Osteoblast (primary cell): ENCODE data around the gene P2RX5. TPM values are rescaled to one million over a fixed set of nuclear protein-coding genes. Genes with fewer than 3 reads are reported as not detected.
A peak's percentile ranks its signal among the peaks of the same experiment; 100 is the strongest.

Experiments
- DNase-seq: peaks from one replicate; pipeline ENCODE4 v3.0.0; 2011; ENCODE audit warnings: low spot score, mixed read lengths; ENCODE audit not compliant: insufficient read length; ENCODE audit errors: missing footprints
- H2AFZ ChIP-seq: 2 replicates; pipeline ENCODE4 v1.6.0; 2011; ENCODE audit warnings: mild to moderate bottlenecking, low read length
- H3K27ac ChIP-seq: 2 replicates; pipeline ENCODE4 v1.5.1; 2011; ENCODE audit warnings: mild to moderate bottlenecking, low read depth, low read length, moderate library complexity
- H3K27me3 ChIP-seq: 2 replicates; pipeline ENCODE4 v1.6.0; 2012; ENCODE audit warnings: mild to moderate bottlenecking, control low read depth, inconsistent platforms, low read length, moderate library complexity; ENCODE audit not compliant: insufficient read depth
- H3K36me3 ChIP-seq: 2 replicates; pipeline ENCODE4 v1.5.1; 2011; ENCODE audit warnings: mild to moderate bottlenecking, low read length, control low read depth, moderate library complexity; ENCODE audit not compliant: insufficient read depth
- H3K4me1 ChIP-seq: 2 replicates; pipeline ENCODE4 v1.5.1; 2011; ENCODE audit warnings: mild to moderate bottlenecking, low read length, control low read depth, moderate library complexity; ENCODE audit not compliant: insufficient read depth
- H3K4me2 ChIP-seq: 2 replicates; pipeline ENCODE4 v1.6.0; 2011; ENCODE audit warnings: mild to moderate bottlenecking, low read length; ENCODE audit not compliant: insufficient read depth
- H3K4me3 ChIP-seq: fragments of 200-600 bp; sonication (generic); 3 replicates; pipeline ENCODE4 v1.5.1; 2012; ENCODE audit warnings: mild to moderate bottlenecking, low read length, inconsistent platforms; ENCODE audit not compliant: insufficient read depth
- H3K79me2 ChIP-seq: 2 replicates; pipeline ENCODE4 v1.6.0; 2012; ENCODE audit warnings: mild to moderate bottlenecking, low read length, control low read depth, inconsistent platforms; ENCODE audit not compliant: insufficient read depth
- H3K9me3 ChIP-seq: 2 replicates; pipeline ENCODE4 v1.5.1; 2011; ENCODE audit warnings: low read depth, low read length, control low read depth
- H4K20me1 ChIP-seq: 2 replicates; pipeline ENCODE4 v1.6.0; 2012; ENCODE audit warnings: mild to moderate bottlenecking, low read length, control low read depth; ENCODE audit not compliant: insufficient read depth
- CTCF ChIP-seq: IDR thresholded peaks from 2 replicates; pipeline ENCODE4 v1.5.1; 2011; ENCODE audit warnings: mild to moderate bottlenecking, low read depth, low read length, moderate library complexity; ENCODE audit errors: extremely low read depth
- total RNA-seq: library from RNA; depleted of rRNA; stranded (reverse); fragments of >200 nt; gene quantifications from 2 replicates; pipeline ENCODE4 v1.2.3, GENCODE V29; 2012

Gene P2RX5
- total RNA-seq, 1 donor, result 0.36 TPM

GRCh38 chr17:3722716-3723115 is 26.8 kb upstream of the P2RX5 start:
- H3K79me2 ChIP-seq, result peaks cover 57% of the 10 kb centered on the region
- peak overlapping the region; percentile 100 for H3K4me3 ChIP-seq
- peak overlapping the region; percentile 89 for H3K27ac ChIP-seq
- H2AFZ ChIP-seq, result peak overlapping the region; percentile 100
- DNase-seq, result no peak
- H3K4me2 ChIP-seq, result peak overlapping the region; percentile 98
- H3K4me1 ChIP-seq, result peaks cover 38% of the 10 kb centered on the region
- peaks cover 8% of the 10 kb centered on the region for H4K20me1 ChIP-seq
- no peaks in the 10 kb centered on the region for H3K27me3 ChIP-seq
- no peaks in the 10 kb centered on the region for H3K9me3 ChIP-seq
- TF ChIP-seq CTCF, result no peak
- peaks cover 26% of the 10 kb centered on the region for H3K36me3 ChIP-seq

GRCh38 chr17:3719265-3719664 is 23.3 kb upstream of the P2RX5 start:
- Histone ChIP-seq H3K4me2 (peak overlapping the region; percentile 47), H2AFZ (no peak overlapping the region), H3K4me3 (no peak overlapping the region), H3K9me3 (no peaks in the 10 kb centered on the region), H3K27ac (peak overlapping the region; percentile 42), H3K79me2 (peaks cover 30% of the 10 kb centered on the region), H3K4me1 (peaks cover 29% of the 10 kb centered on the region), H3K27me3 (no peaks in the 10 kb centered on the region), H4K20me1 (peaks cover 8% of the 10 kb centered on the region), H3K36me3 (peaks cover 54% of the 10 kb centered on the region)
- DNase-seq, result no peak
- no peak for TF ChIP-seq CTCF

GRCh38 chr17:3718201-3718600 is 22.2 kb upstream of the P2RX5 start:
- Histone ChIP-seq H3K4me3 (no peak overlapping the region), H2AFZ (no peak overlapping the region), H3K27me3 (no peaks in the 10 kb centered on the region), H4K20me1 (peaks cover 8% of the 10 kb centered on the region), H3K79me2 (peaks cover 22% of the 10 kb centered on the region), H3K4me2 (no peak overlapping the region), H3K4me1 (peaks cover 28% of the 10 kb centered on the region), H3K27ac (no peak overlapping the region), H3K36me3 (peaks cover 54% of the 10 kb centered on the region), H3K9me3 (no peaks in the 10 kb centered on the region)
- TF ChIP-seq CTCF, result no peak
- DNase-seq, result no peak

GRCh38 chr17:3715296-3715695 is 19.3 kb upstream of the P2RX5 start:
- Histone ChIP-seq H3K4me1 (peaks cover 16% of the 10 kb centered on the region), H3K27ac (no peak overlapping the region), H3K4me3 (no peak overlapping the region), H4K20me1 (peaks cover 7% of the 10 kb centered on the region), H3K36me3 (peaks cover 48% of the 10 kb centered on the region), H3K79me2 (peaks cover 6% of the 10 kb centered on the region), H3K4me2 (no peak overlapping the region), H3K9me3 (no peaks in the 10 kb centered on the region), H2AFZ (no peak overlapping the region), H3K27me3 (no peaks in the 10 kb centered on the region)
- no peak for TF ChIP-seq CTCF
- no peak for DNase-seq
